Measurements from ENCODE around the gene ETS2. TPM values are rescaled to one million over a fixed set of nuclear protein-coding genes. Genes with fewer than 3 reads are reported as not detected.

Gene ETS2
- polyA plus RNA-seq = 140 TPM
- long read RNA-seq, donor 1, transcript ETS2-202 (10 exons, 3,766 nt) = major isoform, 13 of 23 reads
- long read RNA-seq, donor 1, partial matches to known transcripts = 10 of 23 reads
- long read RNA-seq, donor 1, other reads (novel, unspliced or antisense) = 0 of 23 reads
- long read RNA-seq, donor 2, transcript ETS2-202 (10 exons, 3,766 nt) = major isoform, 56 of 108 reads
- long read RNA-seq, donor 2, partial matches to known transcripts = 52 of 108 reads
- long read RNA-seq, donor 2, other reads (novel, unspliced or antisense) = 0 of 108 reads
- long read RNA-seq, donor 3, transcript ETS2-202 (10 exons, 3,766 nt) = major isoform, 41 of 151 reads
- long read RNA-seq, donor 3, partial matches to known transcripts = 110 of 151 reads
- long read RNA-seq, donor 3, other reads (novel, unspliced or antisense) = 0 of 151 reads
- long read RNA-seq, donor 4, partial matches to known transcripts = 0 of 4 reads
- long read RNA-seq, donor 4, other reads (novel, unspliced or antisense) = 0 of 4 reads
- long read RNA-seq, donor 5, transcript ETS2-202 (10 exons, 3,766 nt) = major isoform, 22 of 49 reads
- long read RNA-seq, donor 5, partial matches to known transcripts = 27 of 49 reads
- long read RNA-seq, donor 5, other reads (novel, unspliced or antisense) = 0 of 49 reads
- long read RNA-seq, donor 6, transcript ETS2-202 (10 exons, 3,766 nt) = major isoform, 31 of 101 reads
- long read RNA-seq, donor 6, partial matches to known transcripts = 70 of 101 reads
- long read RNA-seq, donor 6, other reads (novel, unspliced or antisense) = 0 of 101 reads
- long read RNA-seq, donor 7, transcript ETS2-202 (10 exons, 3,766 nt) = major isoform, 10 of 38 reads
- long read RNA-seq, donor 7, partial matches to known transcripts = 28 of 38 reads
- long read RNA-seq, donor 7, other reads (novel, unspliced or antisense) = 0 of 38 reads
- long read RNA-seq, donor 8, transcript ETS2-202 (10 exons, 3,766 nt) = major isoform, 47 of 177 reads
- long read RNA-seq, donor 8, partial matches to known transcripts = 130 of 177 reads
- long read RNA-seq, donor 8, other reads (novel, unspliced or antisense) = 0 of 177 reads
- long read RNA-seq, donor 9, transcript ETS2-202 (10 exons, 3,766 nt) = major isoform, 13 of 50 reads
- long read RNA-seq, donor 9, partial matches to known transcripts = 37 of 50 reads
- long read RNA-seq, donor 9, other reads (novel, unspliced or antisense) = 0 of 50 reads
- long read RNA-seq, donor 10, transcript ETS2-202 (10 exons, 3,766 nt) = major isoform, 43 of 63 reads
- long read RNA-seq, donor 10, partial matches to known transcripts = 20 of 63 reads
- long read RNA-seq, donor 10, other reads (novel, unspliced or antisense) = 0 of 63 reads
- long read RNA-seq, donor 11, transcript ETS2-202 (10 exons, 3,766 nt) = major isoform, 16 of 28 reads
- long read RNA-seq, donor 11, partial matches to known transcripts = 12 of 28 reads
- long read RNA-seq, donor 11, other reads (novel, unspliced or antisense) = 0 of 28 reads

DNA sequence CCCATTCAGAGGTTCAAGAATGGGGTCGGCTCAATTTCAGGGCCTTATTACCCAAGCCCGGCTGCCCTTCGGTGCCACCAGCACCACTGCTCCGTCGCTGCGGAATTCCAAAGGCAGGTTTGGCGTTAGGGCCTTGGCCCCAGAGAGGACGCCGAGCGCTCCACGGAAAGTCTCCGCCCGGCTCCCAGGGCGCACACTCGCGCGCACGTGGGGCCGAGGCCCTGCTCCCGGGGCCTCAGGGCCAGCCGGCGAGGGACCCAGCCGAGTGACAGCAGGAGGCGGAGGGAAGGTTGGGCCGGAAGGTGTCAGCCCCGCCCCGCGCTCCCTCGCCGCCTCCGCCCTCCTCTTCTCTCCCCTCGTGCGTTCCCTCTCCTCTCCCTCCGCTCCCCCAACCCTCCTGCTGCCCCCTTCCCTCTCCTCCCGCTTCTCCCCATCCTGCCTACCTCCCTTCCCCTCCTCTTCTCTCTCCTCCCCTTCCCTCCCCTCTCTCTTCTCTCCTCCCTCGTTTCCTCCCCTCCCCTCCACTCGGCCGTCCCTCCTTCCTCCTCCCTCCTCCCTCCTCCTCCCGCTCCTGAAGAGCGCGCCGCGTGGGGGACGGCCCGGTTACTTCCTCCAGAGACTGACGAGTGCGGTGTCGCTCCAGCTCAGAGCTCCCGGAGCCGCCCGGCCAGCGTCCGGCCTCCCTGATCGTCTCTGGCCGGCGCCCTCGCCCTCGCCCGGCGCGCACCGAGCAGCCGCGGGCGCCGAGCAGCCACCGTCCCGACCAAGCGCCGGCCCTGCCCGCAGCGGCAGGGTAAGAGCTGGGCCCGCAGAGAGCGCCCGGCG, at the start of gene ETS2:
TSS of gene ETS2 (plus strand) at position 602 of the 825 bp plus-strand sequence. CDS start 4,106 bp downstream, outside the sequence.
- H3K4me3 ChIP-seq (ENCODE audit: low read length) = peak within 1 kb of the TSS; percentile 85

DNA sequence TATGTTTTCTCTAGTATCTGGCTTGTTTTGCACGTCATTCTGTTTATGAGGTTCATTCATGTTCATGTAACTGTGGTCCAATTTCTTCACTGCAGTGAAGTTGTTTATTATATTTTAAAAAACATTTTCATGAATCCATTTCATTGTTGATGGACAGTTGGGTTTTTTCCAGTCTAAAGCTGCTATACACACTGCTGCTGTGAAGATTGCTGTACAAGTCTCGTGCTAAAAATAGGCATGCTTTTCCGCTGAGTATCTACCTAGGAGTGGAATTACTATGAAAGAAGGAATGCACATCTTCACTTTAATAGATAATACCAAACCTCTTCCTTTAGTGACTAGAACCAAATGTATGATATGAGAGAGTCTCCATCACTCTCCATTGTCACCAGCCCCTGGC, 49.0 kb upstream of the ETS2 start:
- Histone ChIP-seq H3K4me3 (ENCODE audit: low read length) (no peak overlapping the region), H3K36me3 (ENCODE audit: control insufficient read depth, insufficient read depth, low read length) (no peaks in the 10 kb centered on the region), H3K27ac (ENCODE audit: low read length) (no peak overlapping the region), H3K9me3 (ENCODE audit: control insufficient read depth, low read depth, low read length) (no peaks in the 10 kb centered on the region), H3K4me1 (ENCODE audit: control insufficient read depth, insufficient read depth, low read length) (peaks cover 9% of the 10 kb centered on the region), H3K27me3 (ENCODE audit: control insufficient read depth, insufficient read depth, low read length) (no peaks in the 10 kb centered on the region)
- no CpG with 5 or more reads among the region's 3 CpGs for WGBS (ENCODE audit: insufficient coverage, low lambda C conversion rate)
- no peak for DNase-seq

More for the DNA sequence above, at the start of gene ETS2:
- Histone ChIP-seq H3K27ac (ENCODE audit: low read length) (peak within 1 kb of the TSS; percentile 99), H3K27me3 (ENCODE audit: control insufficient read depth, insufficient read depth, low read length) (no peaks in the 10 kb centered on the region), H3K36me3 (ENCODE audit: control insufficient read depth, insufficient read depth, low read length) (peaks cover 25% of the 10 kb centered on the region), H3K4me1 (ENCODE audit: control insufficient read depth, insufficient read depth, low read length) (peaks cover 51% of the 10 kb centered on the region), H3K9me3 (ENCODE audit: control insufficient read depth, low read depth, low read length) (no peaks in the 10 kb centered on the region)
- peak; percentile 96 to 98 for DNase-seq
- WGBS (ENCODE audit: insufficient coverage, low lambda C conversion rate) = no CpG with 5 or more reads among the region's 76 CpGs

DNA sequence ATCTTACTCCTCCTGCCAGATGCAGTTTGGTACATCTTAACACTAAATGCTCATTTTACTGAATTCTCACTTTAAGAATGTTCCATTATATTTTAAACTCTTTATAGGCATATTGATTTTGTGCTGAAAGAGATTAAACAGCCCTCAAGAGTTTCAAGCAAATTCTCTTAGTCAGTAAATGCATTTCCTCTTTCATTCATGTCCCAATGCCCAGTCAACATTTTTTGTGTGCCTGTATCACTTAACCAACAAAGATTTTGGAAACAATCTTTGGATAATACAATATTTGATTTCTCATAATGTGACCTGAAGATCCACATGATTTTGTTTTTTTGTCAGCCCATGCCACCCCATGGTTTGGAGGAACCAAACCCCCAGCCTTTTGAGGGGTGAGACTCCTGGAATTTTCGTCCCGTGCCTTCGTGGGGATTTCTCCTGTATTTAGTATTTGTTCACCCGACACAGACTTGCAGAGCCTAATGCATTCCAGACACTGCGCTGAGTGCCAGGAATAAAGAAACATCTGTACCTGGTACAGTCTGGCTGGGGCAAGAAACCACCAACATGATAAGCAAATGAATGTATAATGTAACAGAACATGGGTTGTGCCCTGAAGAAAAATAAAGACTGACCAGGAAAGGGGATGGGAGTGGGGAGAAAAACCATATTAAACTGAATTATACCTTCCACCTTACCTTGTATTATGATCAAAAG, 47.1 kb upstream of the ETS2 start:
- peaks cover 6% of the 10 kb centered on the region for H3K4me1 ChIP-seq (ENCODE audit: control insufficient read depth, insufficient read depth, low read length)
- no peak for DNase-seq
- WGBS (ENCODE audit: insufficient coverage, low lambda C conversion rate) = 100% methylated on average over 1 of the region's 5 CpGs

DNA sequence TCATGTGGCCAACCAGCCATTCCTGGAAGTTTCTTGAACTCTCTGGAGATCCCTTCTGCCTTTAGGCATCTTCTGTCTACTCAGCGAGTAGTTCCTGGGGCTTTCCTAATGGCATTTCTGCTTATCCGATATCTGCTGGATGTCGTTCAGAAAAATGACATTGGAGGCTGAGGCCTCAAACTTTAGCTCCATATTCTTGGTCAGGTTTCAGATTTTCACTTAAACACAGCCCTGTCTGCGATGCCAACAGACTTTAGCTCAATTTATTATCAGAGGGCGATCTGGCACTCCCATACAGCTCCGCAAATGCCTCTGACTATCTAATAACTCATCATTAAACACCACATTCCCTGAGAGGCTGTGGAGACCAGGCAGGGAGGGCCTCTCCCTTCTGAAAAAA, 46.3 kb upstream of the ETS2 start:
- no peak overlapping the region for H3K27ac ChIP-seq (ENCODE audit: low read length)
- no CpG with 5 or more reads among the region's 6 CpGs for WGBS (ENCODE audit: insufficient coverage, low lambda C conversion rate)
- H3K36me3 ChIP-seq (ENCODE audit: control insufficient read depth, insufficient read depth, low read length) = no peaks in the 10 kb centered on the region
- no peak overlapping the region for H3K4me3 ChIP-seq (ENCODE audit: low read length)
- no peaks in the 10 kb centered on the region for H3K27me3 ChIP-seq (ENCODE audit: control insufficient read depth, insufficient read depth, low read length)
- H3K9me3 ChIP-seq (ENCODE audit: control insufficient read depth, low read depth, low read length) = no peaks in the 10 kb centered on the region
- no peak for DNase-seq
- peaks cover 6% of the 10 kb centered on the region for H3K4me1 ChIP-seq (ENCODE audit: control insufficient read depth, insufficient read depth, low read length)

More for the DNA sequence above, 47.1 kb upstream of the ETS2 start:
- no peaks in the 10 kb centered on the region for H3K36me3 ChIP-seq (ENCODE audit: control insufficient read depth, insufficient read depth, low read length)
- H3K9me3 ChIP-seq (ENCODE audit: control insufficient read depth, low read depth, low read length) = no peaks in the 10 kb centered on the region
- no peaks in the 10 kb centered on the region for H3K27me3 ChIP-seq (ENCODE audit: control insufficient read depth, insufficient read depth, low read length)
- H3K4me3 ChIP-seq (ENCODE audit: low read length) = no peak overlapping the region
- no peak overlapping the region for H3K27ac ChIP-seq (ENCODE audit: low read length)

DNA sequence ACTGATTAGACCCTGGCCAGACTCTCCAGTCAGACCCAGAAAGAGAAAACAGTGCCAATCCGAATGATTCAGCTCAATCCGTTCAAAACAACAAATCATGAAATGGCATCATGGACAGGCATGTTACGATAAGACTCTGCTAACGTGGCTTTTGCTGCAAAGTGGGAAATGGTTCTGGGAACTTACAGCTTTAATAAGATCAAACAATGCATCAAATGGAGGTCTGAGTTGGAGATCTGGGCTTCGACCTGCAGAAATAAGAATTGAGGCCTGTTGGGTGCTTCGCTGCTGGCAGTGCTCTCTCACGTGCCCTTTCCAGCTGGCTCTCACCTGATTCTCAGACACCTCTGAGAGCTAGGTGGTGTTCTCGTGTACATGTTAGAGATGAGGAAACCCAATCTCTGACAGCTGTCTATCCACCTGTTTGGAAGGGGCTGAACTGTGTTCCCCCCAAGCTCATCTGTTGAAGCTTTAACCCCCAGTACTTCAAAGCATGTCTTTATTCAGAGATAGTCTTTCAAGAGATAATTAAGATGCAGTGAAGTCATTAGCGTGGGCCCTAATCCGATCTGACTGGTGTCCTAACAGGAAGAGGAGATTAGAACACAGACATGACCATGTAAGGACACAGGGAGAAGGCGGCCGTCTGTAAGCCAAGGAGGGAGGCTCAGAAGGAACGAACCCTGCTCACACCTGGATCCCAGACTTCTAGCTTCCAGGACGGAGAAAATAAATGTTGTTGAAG, 45.5 kb upstream of the ETS2 start:
- Histone ChIP-seq H3K4me3 (ENCODE audit: low read length) (no peak overlapping the region), H3K36me3 (ENCODE audit: control insufficient read depth, insufficient read depth, low read length) (no peaks in the 10 kb centered on the region), H3K9me3 (ENCODE audit: control insufficient read depth, low read depth, low read length) (no peaks in the 10 kb centered on the region), H3K27me3 (ENCODE audit: control insufficient read depth, insufficient read depth, low read length) (no peaks in the 10 kb centered on the region), H3K4me1 (ENCODE audit: control insufficient read depth, insufficient read depth, low read length) (peaks cover 6% of the 10 kb centered on the region), H3K27ac (ENCODE audit: low read length) (no peak overlapping the region)
- 80% methylated on average over 3 of the region's 14 CpGs for WGBS (ENCODE audit: insufficient coverage, low lambda C conversion rate)
- no peak for DNase-seq

DNA sequence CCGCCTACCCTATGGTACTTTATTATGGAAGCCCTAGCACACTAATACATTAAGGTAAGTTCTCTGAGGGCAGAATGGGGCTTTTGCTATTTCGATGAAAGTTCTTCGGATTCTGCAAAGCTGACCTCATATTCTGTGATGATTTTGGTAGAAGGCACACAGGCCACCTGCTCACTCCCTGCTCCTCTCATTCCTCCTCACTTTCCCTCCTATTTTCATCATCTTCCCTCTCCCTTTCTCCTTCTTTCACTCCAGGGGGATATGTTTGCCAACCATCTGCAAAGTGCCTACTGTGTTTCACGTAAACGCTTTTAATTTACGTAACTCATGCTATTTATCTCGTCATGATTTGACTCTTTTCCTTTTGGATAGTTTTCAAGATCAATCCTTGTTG, 45.0 kb upstream of the ETS2 start:
- WGBS (ENCODE audit: insufficient coverage, low lambda C conversion rate) = 83% methylated on average over 7 of the region's 7 CpGs
- Histone ChIP-seq H3K4me3 (ENCODE audit: low read length) (no peak overlapping the region), H3K36me3 (ENCODE audit: control insufficient read depth, insufficient read depth, low read length) (no peaks in the 10 kb centered on the region), H3K27me3 (ENCODE audit: control insufficient read depth, insufficient read depth, low read length) (no peaks in the 10 kb centered on the region), H3K4me1 (ENCODE audit: control insufficient read depth, insufficient read depth, low read length) (peaks cover 6% of the 10 kb centered on the region), H3K27ac (ENCODE audit: low read length) (no peak overlapping the region), H3K9me3 (ENCODE audit: control insufficient read depth, low read depth, low read length) (no peaks in the 10 kb centered on the region)
- no peak for DNase-seq

DNA sequence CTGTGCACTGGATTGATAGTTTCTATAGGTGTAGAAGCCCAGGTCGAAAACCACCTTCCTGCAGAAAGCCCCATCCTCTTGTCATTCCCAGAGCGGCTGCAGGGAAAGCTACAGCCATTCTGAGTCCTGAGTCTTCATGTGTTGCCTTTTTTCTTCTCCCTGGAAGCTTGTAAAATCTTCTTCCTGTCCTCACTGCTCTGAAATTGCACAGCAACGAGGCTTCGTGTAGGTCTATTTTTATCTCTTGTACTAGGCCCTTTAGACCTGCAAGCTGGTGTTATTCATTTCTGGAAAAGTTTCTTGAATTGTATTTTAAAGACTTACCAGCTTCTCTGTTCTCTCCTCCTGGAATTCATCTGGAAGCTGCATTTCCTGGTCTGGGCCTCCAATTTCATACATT, 44.2 kb upstream of the ETS2 start:
- Histone ChIP-seq H3K36me3 (ENCODE audit: control insufficient read depth, insufficient read depth, low read length) (no peaks in the 10 kb centered on the region), H3K27me3 (ENCODE audit: control insufficient read depth, insufficient read depth, low read length) (no peaks in the 10 kb centered on the region), H3K4me3 (ENCODE audit: low read length) (no peak overlapping the region), H3K4me1 (ENCODE audit: control insufficient read depth, insufficient read depth, low read length) (peaks cover 9% of the 10 kb centered on the region), H3K27ac (ENCODE audit: low read length) (peak overlapping the region; percentile 52), H3K9me3 (ENCODE audit: control insufficient read depth, low read depth, low read length) (peaks cover 6% of the 10 kb centered on the region)
- 20% methylated on average over 1 of the region's 4 CpGs for WGBS (ENCODE audit: insufficient coverage, low lambda C conversion rate)
- no peak for DNase-seq

DNA sequence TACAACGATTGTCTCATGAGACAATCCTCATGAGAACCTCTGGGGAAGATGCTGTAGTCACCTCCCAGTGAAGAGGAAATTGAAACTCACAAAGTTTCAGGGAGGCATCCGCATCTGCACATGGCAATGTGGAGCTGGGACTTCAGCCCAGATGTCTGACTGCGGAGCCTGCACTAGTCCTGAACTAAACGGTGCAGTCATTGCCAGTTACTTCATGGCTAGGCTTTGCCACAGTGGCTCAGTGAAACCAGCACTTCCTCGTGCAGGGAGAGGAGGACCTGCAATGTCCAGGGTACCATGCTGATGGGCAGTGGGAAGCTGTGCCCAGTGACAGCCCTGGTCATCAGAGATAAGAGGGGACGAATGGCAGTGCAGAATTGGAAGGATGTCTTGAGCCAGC, 40.7 kb upstream of the ETS2 start:
- Histone ChIP-seq H3K27ac (ENCODE audit: low read length) (no peak overlapping the region), H3K36me3 (ENCODE audit: control insufficient read depth, insufficient read depth, low read length) (no peaks in the 10 kb centered on the region), H3K4me3 (ENCODE audit: low read length) (no peak overlapping the region), H3K9me3 (ENCODE audit: control insufficient read depth, low read depth, low read length) (peaks cover 6% of the 10 kb centered on the region), H3K27me3 (ENCODE audit: control insufficient read depth, insufficient read depth, low read length) (no peaks in the 10 kb centered on the region), H3K4me1 (ENCODE audit: control insufficient read depth, insufficient read depth, low read length) (peaks cover 26% of the 10 kb centered on the region)
- 80% methylated on average over 1 of the region's 6 CpGs for WGBS (ENCODE audit: insufficient coverage, low lambda C conversion rate)
- DNase-seq = no peak

All from large intestine (tissue), 12 donors.